K562 (cell line): ENCODE results near the gene OXSM. TPM values are rescaled to one million over a fixed set of nuclear protein-coding genes. Genes with fewer than 3 reads are reported as not detected.

Experiments
- CBX5 ChIP-seq: IDR thresholded peaks from 2 replicates; pipeline ENCODE4 v1.6.1; 2014; ENCODE audit warnings: low read depth, borderline replicate concordance
- ERF ChIP-seq: fragments of 450-650 bp; formaldehyde crosslinking; IDR thresholded peaks from 2 replicates; pipeline ENCODE4 v1.4.0; 2020; ENCODE audit warnings: mild to moderate bottlenecking, mixed read lengths
- KDM2B ChIP-seq: fragments of 250-450 bp; sonication (Bioruptor Pico); IDR thresholded peaks from 2 replicates; pipeline ENCODE4 v1.8.0; 2021; ENCODE audit warnings: mild to moderate bottlenecking, moderate library complexity
- PHF20 ChIP-seq: fragments of 450-650 bp; IDR thresholded peaks from 2 replicates; pipeline ENCODE4 v1.6.1; 2018; ENCODE audit not compliant: partially characterized antibody
- POLR3G ChIP-seq: IDR thresholded peaks from 2 replicates; pipeline ENCODE4 v1.6.1; 2011; ENCODE audit not compliant: insufficient read length, insufficient replicate concordance; ENCODE audit errors: extremely low read depth
- RCOR1 ChIP-seq, 2 experiments: IDR thresholded peaks; 2 replicates each; pipeline ENCODE4 v1.6.1; 2012; ENCODE audit warnings: low read depth in 2 of 2, low read length in 2 of 2, borderline replicate concordance in 1 of 2, improper control_type of control experiment in 1 of 2
- SMARCA4 ChIP-seq: fragments of 450-650 bp; IDR thresholded peaks from 2 replicates; pipeline ENCODE4 v1.6.1; 2016
- SOX6 ChIP-seq: fragments of 450-650 bp; IDR thresholded peaks from 2 replicates; pipeline ENCODE4 v1.6.1; 2014; ENCODE audit warnings: mild to moderate bottlenecking
- WHSC1 ChIP-seq: IDR thresholded peaks from one replicate; pipeline ENCODE4 v1.6.1; 2012; ENCODE audit warnings: low read length, control low read depth, inconsistent platforms
- ZHX1 ChIP-seq: fragments of 150-350 bp; conservative IDR thresholded peaks from 2 replicates; pipeline ENCODE4 v1.6.1; 2014; ENCODE audit warnings: low read length
- ZNF316 ChIP-seq: fragments of 450-650 bp; IDR thresholded peaks from 2 replicates; pipeline ENCODE4 v1.6.1; 2016
- polyA plus RNA-seq, 8 experiments: library from polyadenylated mRNA; depleted of rRNA in 4 of 8; stranded (reverse) in 5 of 8; unstranded in 3 of 8; fragments of >200 nt; fragmentation: Nextera tagmentation in 2 of 8; fragmentation: Illumina TruSeq in 1 of 8; extraction: Ambion mirVana in 2 of 8; extraction: Trizol in 1 of 8; gene quantifications; 2 replicates each; pipeline versions ENCODE4 v1.2.1 to v1.2.3, GENCODE V29; 2011 to 2014; ENCODE audit warnings: inconsistent platforms in 1 of 8, missing spikeins in 1 of 8
- total RNA-seq, 7 experiments: library from RNA; depleted of rRNA in 6 of 7; stranded (reverse); fragments of >200 nt in 6 of 7; fragmentation: Illumina TruSeq in 2 of 7; extraction: Trizol in 2 of 7; gene quantifications; 2 replicates each; pipeline versions ENCODE4 v1.2.1 to v1.2.3, GENCODE V29; 2011 to 2021; ENCODE audit warnings: low replicate concordance in 1 of 7
- TF ChIP-seq, protein P1 (sequence below): sonication (generic); formaldehyde crosslinking; IDR thresholded peaks from 2 replicates; pipeline ENCODE4 v1.8.0; 2022; ENCODE audit warnings: missing genetic modification reagents, mild to moderate bottlenecking, borderline replicate concordance
- TF ChIP-seq, protein P2 (sequence below): fragments of 450-650 bp; IDR thresholded peaks from 2 replicates; pipeline ENCODE4 v1.6.1; 2017; ENCODE audit warnings: mild to moderate bottlenecking, moderate library complexity
- TF ChIP-seq, protein P3 (sequence below): fragments of 450-650 bp; IDR thresholded peaks from 2 replicates; pipeline ENCODE4 v1.6.1; 2018; ENCODE audit warnings: mild to moderate bottlenecking, low read depth; ENCODE audit not compliant: partially characterized antibody
- TF ChIP-seq, protein P4 (sequence below): fragments of 250-450 bp; sonication (Bioruptor Pico); IDR thresholded peaks from 2 replicates; pipeline ENCODE4 v1.5.0; 2021; ENCODE audit warnings: mild to moderate bottlenecking, borderline replicate concordance
- TF ChIP-seq, protein P5 (sequence below): IDR thresholded peaks from 3 replicates; pipeline ENCODE4 v1.6.1; 2011; ENCODE audit warnings: borderline replicate concordance, mild to moderate bottlenecking; ENCODE audit not compliant: insufficient read length, insufficient read depth

The OXSM gene
- total and polyA plus RNA-seq, 9 of the 15 experiments (the other 6 are each of a cell fraction or from before 2014, with no cell fraction given) = 24.0 to 107 (median 34.0) TPM

GRCh38 chr3:25783661-25784512 lies 6.0 kb upstream of the OXSM start (continued):
- TF ChIP-seq, protein P1, sequence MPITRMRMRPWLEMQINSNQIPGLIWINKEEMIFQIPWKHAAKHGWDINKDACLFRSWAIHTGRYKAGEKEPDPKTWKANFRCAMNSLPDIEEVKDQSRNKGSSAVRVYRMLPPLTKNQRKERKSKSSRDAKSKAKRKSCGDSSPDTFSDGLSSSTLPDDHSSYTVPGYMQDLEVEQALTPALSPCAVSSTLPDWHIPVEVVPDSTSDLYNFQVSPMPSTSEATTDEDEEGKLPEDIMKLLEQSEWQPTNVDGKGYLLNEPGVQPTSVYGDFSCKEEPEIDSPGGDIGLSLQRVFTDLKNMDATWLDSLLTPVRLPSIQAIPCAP = no peak
- TF ChIP-seq KDM2B (CRISPR knock-in tag) (no peak), ERF (no peak), RCOR1 (IDR thresholded peaks at IDR 0.05; ENCODE audit: borderline replicate concordance in 1 of 2, low read depth in 2 of 2, low read length in 2 of 2) (no peak), CBX5 (no peak), SMARCA4 (no peak), POLR3G (no peak), PHF20 (no peak), ZHX1 (no peak), WHSC1 (no peak), ZNF316 (no peak), SOX6 (0 out of 2 replicates have a peak, but pooled peaks have one; percentile 18)
- TF ChIP-seq, protein P2, sequence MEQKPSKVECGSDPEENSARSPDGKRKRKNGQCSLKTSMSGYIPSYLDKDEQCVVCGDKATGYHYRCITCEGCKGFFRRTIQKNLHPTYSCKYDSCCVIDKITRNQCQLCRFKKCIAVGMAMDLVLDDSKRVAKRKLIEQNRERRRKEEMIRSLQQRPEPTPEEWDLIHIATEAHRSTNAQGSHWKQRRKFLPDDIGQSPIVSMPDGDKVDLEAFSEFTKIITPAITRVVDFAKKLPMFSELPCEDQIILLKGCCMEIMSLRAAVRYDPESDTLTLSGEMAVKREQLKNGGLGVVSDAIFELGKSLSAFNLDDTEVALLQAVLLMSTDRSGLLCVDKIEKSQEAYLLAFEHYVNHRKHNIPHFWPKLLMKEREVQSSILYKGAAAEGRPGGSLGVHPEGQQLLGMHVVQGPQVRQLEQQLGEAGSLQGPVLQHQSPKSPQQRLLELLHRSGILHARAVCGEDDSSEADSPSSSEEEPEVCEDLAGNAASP = no peak
- TF ChIP-seq, protein P3, sequence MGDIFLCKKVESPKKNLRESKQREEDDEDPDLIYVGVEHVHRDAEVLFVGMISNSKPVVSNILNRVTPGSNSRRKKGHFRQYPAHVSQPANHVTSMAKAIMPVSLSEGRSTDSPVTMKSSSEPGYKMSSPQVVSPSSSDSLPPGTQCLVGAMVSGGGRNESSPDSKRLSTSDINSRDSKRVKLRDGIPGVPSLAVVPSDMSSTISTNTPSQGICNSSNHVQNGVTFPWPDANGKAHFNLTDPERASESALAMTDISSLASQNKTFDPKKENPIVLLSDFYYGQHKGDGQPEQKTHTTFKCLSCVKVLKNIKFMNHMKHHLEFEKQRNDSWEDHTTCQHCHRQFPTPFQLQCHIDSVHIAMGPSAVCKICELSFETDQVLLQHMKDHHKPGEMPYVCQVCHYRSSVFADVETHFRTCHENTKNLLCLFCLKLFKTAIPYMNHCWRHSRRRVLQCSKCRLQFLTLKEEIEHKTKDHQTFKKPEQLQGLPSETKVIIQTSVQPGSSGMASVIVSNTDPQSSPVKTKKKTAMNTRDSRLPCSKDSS = no peak
- TF ChIP-seq, protein P4, sequence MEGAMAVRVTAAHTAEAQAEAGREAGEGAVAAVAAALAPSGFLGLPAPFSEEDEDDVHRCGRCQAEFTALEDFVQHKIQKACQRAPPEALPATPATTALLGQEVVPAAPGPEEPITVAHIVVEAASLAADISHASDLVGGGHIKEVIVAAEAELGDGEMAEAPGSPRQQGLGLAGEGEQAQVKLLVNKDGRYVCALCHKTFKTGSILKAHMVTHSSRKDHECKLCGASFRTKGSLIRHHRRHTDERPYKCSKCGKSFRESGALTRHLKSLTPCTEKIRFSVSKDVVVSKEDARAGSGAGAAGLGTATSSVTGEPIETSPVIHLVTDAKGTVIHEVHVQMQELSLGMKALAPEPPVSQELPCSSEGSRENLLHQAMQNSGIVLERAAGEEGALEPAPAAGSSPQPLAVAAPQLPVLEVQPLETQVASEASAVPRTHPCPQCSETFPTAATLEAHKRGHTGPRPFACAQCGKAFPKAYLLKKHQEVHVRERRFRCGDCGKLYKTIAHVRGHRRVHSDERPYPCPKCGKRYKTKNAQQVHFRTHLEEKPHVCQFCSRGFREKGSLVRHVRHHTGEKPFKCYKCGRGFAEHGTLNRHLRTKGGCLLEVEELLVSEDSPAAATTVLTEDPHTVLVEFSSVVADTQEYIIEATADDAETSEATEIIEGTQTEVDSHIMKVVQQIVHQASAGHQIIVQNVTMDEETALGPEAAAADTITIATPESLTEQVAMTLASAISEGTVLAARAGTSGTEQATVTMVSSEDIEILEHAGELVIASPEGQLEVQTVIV (CRISPR knock-in tag) = no peak
- TF ChIP-seq, protein P5, sequence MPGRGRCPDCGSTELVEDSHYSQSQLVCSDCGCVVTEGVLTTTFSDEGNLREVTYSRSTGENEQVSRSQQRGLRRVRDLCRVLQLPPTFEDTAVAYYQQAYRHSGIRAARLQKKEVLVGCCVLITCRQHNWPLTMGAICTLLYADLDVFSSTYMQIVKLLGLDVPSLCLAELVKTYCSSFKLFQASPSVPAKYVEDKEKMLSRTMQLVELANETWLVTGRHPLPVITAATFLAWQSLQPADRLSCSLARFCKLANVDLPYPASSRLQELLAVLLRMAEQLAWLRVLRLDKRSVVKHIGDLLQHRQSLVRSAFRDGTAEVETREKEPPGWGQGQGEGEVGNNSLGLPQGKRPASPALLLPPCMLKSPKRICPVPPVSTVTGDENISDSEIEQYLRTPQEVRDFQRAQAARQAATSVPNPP = no peak
